GM10248 (cell line): ENCODE results near the gene CEBPG.

Experiments used
- CTCF ChIA-PET: fragments of 300-600 bp; sonication (Branson Sonifier 250); formaldehyde crosslinking; extraction: SDS; loops from one replicate; lab custom pipeline; 2021; ENCODE audit warnings: antibody characterized with exemption; lab: Yijun Ruan, JAX
- POLR2A ChIA-PET: fragments of 350-650 bp; sonication (Branson Sonifier 250); formaldehyde crosslinking; extraction: SDS; loops from one replicate; lab custom pipeline; 2020; ENCODE audit warnings: antibody characterized with exemption; lab: Yijun Ruan, JAX
- DNase-seq: peaks from one replicate; pipeline ENCODE4 v3.0.0; 2012; ENCODE audit errors: extremely low spot score
- CTCF ChIP-seq: IDR thresholded peaks from 2 replicates; pipeline ENCODE4 v1.5.1; 2012; ENCODE audit warnings: mild to moderate bottlenecking, low read depth; ENCODE audit errors: extremely low read depth, missing control alignments, control extremely low read depth

Gene CEBPG

GRCh38 chr19:33429891-33430673, 56.6 kb downstream of the CEBPG start:
- ChIA-PET POLR2A (no interaction called here), CTCF (interaction anchor here (0.6 to 5.4 kb wide), 22 partner anchors 8 to 713 kb away, joined by 3 to 65 read pairs (median 3); partner anchors contain the start of gene CEBPG)
- DNase-seq = no peak
- no peak for TF ChIP-seq CTCF

- POLR2A ChIA-PET = no interaction called here
- TF ChIP-seq CTCF = peak; percentile 93
Observed at GRCh38 chr19:33430674-33431277, 57.3 kb downstream of the CEBPG start.

GRCh38 chr19:33432015-33432414, 58.5 kb downstream of the CEBPG start:
- no peak for DNase-seq
- no peak for TF ChIP-seq CTCF
- POLR2A ChIA-PET = no interaction called here
- CTCF ChIA-PET = interaction anchor here (1.4 to 5.4 kb wide), 5 partner anchors 13 to 346 kb away, joined by 7 to 58 read pairs (median 8); no protein-coding TSS in a partner anchor

More at GRCh38 chr19:33430674-33431277, 57.3 kb downstream of the CEBPG start:
- CTCF ChIA-PET = interaction anchor here (0.6 to 5.4 kb wide), 27 partner anchors 9 to 712 kb away, joined by 3 to 65 read pairs (median 3); partner anchors contain the start of gene CEBPG
- DNase-seq = peak; percentile 75
